NCI-H1092 (cell line): ENCODE measurements around the gene KLHL25.

Source experiments
- DNase-seq: peaks from one replicate; lab custom pipeline; 2025; lab: John Stamatoyannopoulos, UW

The KLHL25 gene

GRCh38 chr15:85745525-85746150 lies 49.1 kb downstream of the KLHL25 start:
- no peak for DNase-seq

DNA sequence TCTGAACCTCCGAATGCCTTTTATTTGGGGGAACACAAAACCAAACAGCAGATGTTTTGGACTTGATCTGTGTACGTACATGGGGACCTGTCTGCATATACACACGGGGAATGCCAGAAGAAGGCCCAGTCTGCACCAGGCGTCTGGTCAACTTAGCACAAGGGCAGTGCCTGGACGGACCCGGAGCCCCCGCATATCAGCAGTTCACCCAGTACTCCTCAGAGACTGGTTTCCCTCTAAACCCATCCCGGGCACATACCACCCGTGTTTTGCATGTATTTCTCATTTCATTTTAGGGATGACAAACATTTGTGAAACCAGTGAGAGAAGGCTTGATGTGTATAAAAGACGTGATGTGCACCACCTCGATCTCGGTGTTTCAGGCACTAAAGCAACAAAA lies 49.7 kb downstream of the KLHL25 start:
- no peak for DNase-seq

DNA sequence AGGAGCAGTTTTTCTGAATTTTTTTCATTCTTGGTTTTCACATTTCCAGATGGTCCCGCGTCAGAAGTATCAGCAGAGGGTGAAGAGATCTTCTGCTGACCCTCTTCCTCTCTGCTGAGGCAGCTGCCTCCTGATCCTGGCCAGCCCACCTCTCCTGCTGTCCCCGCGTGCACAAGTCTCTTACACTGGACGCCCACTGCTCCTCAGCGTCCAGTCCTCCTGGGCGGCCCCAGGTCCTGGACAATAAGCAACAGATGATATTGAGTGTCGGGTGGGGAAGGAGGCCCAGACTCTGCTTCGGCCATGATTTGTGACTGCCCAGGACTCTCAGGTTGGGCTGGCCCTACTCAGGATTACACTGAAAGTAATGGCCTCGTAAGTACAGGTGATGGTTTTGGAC lies 50.1 kb downstream of the KLHL25 start:
- DNase-seq = no peak

- DNase-seq = no peak
Measured at GRCh38 chr15:85743392-85744055, 51.2 kb downstream of the KLHL25 start.

GRCh38 chr15:85742186-85742821 lies 52.4 kb downstream of the KLHL25 start:
- DNase-seq = no peak

DNA sequence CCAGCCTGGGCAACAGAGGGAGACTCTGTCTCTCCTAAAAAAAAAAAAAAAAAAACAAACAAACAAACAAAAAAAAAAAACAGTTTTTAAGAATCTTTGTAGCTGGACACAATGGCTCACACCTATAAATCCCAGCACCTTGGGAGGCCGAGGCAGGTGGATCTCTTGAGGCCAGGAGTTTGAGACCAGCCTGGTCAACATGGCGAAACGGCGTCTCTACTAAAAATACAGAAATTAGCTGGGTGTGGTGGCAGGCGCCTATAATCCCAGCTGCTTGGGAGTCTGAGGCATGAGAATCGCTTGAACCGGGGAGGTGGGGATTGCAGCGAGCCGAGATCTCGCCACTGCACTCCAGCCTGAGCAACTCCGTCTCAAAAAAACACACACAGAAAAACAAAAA lies 53.1 kb downstream of the KLHL25 start:
- DNase-seq = no peak

DNA sequence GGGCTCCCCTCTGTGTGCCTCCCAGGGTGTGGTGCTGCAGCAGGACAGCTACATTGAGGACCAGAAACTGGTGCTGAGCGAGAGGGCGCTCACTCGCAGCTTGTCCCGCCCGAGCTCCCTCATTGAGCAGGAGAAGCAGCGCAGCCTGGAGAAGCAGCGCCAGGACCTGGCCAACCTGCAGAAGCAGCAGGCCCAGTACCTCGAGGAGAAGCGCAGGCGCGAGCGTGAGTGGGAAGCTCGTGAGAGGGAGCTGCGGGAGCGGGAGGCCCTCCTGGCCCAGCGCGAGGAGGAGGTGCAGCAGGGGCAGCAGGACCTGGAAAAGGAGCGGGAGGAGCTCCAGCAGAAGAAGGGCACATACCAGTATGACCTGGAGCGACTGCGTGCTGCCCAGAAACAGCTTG lies 53.7 kb downstream of the KLHL25 start:
- no peak for DNase-seq

- no peak for DNase-seq
Measured at GRCh38 chr15:85737061-85737460, 57.7 kb downstream of the KLHL25 start.

GRCh38 chr15:85733416-85733815 lies 61.3 kb downstream of the KLHL25 start:
- DNase-seq = no peak

DNA sequence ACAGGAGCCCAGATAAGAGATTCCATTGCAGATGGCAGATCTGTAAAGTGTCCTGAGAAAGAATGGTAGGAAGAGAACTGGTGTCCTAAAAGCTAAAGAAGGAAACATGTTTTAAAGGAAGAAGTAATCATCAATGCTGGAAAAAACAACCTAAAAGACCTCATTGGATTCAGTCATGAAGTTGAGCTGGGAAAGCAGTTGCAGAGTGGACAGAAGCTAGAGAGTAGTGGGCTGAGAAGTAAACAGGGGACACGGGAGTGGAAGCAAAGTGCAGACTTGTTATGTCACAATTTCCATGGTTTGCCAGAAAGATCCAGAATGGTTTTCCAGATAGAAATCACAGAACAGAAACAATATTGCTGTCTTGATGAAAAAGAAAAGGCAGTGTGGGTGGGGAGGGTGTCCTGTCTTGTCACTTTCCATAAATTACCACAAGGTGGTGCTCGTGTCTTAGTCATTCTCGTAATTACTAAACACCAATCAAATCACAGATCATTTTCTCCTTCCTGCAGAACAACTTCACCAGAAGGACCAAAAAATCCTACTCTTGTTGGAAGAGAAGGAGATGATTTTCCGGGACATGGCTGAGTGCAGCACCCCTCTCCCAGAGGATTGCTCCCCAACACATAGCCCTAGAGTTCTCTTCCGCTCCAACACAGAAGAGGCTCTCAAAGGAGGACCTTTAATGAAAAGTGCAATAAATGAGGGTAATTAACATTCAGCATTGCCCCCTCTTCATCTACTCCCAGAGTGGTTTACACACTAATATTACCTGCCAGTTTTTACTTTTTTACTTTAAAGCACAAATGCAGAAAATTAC lies 64.5 kb downstream of the KLHL25 start:
- peak; percentile 24 for DNase-seq

DNA sequence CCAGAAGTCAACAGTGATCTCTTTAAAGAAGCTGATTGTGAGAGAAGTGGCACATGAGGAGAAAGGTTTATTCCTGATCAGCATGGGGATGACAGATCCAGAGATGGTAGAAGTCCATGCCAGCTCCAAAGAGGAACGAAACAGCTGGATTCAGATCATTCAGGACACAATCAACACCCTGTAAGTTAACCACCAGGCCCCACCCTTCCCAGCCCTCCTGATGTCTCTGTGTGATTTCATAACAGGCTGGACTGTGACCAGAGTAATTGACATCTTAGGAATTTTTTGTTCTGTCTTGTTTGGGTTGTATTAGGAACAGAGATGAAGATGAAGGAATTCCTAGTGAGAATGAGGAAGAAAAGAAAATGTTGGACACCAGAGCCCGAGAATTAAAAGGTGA lies 67.7 kb downstream of the KLHL25 start:
- DNase-seq = no peak

DNA sequence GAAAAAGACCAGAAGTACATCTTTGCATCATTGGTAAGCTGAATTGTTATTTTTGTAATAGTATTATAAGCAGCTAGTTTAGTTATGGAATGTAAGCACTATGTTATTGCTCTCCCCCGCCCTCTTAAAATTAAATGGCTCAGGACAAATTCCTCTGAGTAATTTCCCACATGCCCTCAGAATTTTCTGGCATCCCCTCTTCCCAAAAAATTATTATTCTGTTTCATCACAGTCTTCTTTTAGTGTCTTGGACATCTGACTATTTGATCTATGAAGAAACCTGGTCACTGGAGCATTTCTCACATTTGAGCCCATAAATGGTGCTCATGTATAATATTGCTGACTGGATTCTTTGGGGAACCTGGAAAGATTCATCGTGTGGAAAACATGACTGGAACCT lies 68.3 kb downstream of the KLHL25 start:
- DNase-seq = no peak

DNA sequence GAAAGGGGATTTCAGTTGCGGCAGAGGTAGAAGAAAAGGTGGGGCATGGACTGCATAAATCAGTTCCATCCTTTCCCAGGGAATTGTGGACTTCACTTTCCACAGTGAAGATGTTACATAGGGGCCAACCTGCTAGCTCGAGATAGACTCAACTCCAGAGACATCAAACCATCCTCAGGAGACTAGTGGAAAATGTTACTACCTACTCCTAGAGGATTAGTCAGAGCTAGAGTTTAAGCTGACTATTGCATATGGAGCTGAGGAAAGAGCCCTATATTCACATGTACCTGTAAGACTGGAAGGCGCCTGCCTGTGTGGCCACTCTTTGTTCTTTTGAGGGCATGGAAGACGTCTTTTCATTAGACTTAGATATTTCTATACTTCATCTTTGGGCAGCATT lies 69.2 kb downstream of the KLHL25 start:
- DNase-seq = no peak

GRCh38 chr15:85725019-85725418 lies 69.7 kb downstream of the KLHL25 start:
- no peak for DNase-seq

- DNase-seq = no peak
Measured at GRCh38 chr15:85723960-85724945, 70.5 kb downstream of the KLHL25 start.

GRCh38 chr15:85722374-85723152 lies 72.2 kb downstream of the KLHL25 start:
- DNase-seq = no peak

GRCh38 chr15:85718981-85719380 lies 75.7 kb downstream of the KLHL25 start:
- DNase-seq = no peak

- no peak for DNase-seq
Measured at GRCh38 chr15:85718271-85718971, 76.3 kb downstream of the KLHL25 start.

GRCh38 chr15:85717212-85717611 lies 77.5 kb downstream of the KLHL25 start:
- DNase-seq = no peak

- no peak for DNase-seq
Measured at GRCh38 chr15:85716261-85716660, 78.5 kb downstream of the KLHL25 start.
